GM10266 (cell line): ENCODE results near the gene FBXL19.

Source experiments
- DNase-seq: peaks from one replicate; pipeline ENCODE4 v3.0.0; 2012; ENCODE audit errors: extremely low spot score
- TF ChIP-seq, protein P1 (sequence below): IDR thresholded peaks from 2 replicates; pipeline ENCODE4 v1.5.1; 2012; ENCODE audit warnings: mild to moderate bottlenecking, low read depth; ENCODE audit not compliant: control insufficient read depth, insufficient read depth; ENCODE audit errors: missing control alignments

FBXL19 gene

DNA sequence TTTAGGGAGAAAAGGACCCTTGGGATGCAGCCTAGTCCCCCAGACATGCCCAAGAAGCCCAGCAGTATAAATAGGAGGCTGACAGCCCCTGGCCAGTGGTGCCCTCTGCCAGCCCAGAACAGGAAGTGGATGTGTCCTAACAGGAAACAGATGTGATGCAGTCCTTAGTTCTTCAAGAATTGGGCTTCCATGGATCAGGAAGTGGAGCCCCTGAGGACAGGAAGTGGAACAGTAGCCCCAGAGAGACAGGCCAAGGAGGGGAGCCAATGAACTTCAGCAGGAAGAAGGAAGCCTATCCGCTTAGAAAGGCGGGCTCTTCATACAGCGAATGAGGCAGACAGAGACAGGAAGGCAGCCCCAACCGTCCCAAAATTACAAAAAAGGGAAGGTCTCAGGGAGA is 19.8 kb upstream of the FBXL19 start:
- TF ChIP-seq, protein P1, sequence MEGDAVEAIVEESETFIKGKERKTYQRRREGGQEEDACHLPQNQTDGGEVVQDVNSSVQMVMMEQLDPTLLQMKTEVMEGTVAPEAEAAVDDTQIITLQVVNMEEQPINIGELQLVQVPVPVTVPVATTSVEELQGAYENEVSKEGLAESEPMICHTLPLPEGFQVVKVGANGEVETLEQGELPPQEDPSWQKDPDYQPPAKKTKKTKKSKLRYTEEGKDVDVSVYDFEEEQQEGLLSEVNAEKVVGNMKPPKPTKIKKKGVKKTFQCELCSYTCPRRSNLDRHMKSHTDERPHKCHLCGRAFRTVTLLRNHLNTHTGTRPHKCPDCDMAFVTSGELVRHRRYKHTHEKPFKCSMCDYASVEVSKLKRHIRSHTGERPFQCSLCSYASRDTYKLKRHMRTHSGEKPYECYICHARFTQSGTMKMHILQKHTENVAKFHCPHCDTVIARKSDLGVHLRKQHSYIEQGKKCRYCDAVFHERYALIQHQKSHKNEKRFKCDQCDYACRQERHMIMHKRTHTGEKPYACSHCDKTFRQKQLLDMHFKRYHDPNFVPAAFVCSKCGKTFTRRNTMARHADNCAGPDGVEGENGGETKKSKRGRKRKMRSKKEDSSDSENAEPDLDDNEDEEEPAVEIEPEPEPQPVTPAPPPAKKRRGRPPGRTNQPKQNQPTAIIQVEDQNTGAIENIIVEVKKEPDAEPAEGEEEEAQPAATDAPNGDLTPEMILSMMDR, result no peak
- DNase-seq, result no peak

DNA sequence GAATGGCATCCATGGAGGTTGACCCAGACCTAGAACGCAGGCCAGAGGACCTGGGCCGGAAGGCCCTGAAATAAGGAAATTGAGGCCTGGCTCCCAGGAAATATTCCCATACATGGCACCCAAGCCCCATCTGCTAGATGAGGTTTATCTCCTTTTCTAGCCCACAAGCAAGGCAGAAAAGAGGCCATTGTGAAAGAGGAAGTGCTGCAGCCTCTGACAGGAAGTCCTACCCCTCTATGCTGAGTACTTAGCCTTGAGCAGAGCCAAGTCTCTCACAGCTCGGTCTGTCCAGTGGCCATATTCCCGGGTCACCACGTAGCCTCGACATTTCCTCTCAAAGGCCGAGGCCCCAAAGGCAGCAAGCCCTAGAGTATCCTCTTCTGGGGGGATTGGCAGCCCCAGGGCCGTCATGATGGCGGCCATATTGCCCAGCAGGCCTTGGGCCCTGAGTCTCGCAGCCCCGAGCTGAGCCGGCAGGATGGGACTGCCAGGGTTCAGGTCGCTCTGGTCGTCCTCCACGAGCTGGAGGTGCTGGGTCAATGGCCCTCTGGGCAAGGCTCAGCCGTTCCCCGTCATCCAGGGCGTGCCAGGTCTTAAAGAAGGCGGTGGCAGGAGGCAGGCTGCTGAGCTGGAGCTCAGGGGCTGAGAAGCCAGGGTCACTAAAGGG is 19.1 kb upstream of the FBXL19 start:
- no peak for DNase-seq
- TF ChIP-seq, protein P1, result no peak

- TF ChIP-seq, protein P1, result no peak
- DNase-seq, result no peak
Measured at GRCh38 chr16:30907064-30907463, 16.3 kb upstream of the FBXL19 start.

GRCh38 chr16:30910427-30911029 is 12.8 kb upstream of the FBXL19 start:
- TF ChIP-seq, protein P1, result no peak
- no peak for DNase-seq

DNA sequence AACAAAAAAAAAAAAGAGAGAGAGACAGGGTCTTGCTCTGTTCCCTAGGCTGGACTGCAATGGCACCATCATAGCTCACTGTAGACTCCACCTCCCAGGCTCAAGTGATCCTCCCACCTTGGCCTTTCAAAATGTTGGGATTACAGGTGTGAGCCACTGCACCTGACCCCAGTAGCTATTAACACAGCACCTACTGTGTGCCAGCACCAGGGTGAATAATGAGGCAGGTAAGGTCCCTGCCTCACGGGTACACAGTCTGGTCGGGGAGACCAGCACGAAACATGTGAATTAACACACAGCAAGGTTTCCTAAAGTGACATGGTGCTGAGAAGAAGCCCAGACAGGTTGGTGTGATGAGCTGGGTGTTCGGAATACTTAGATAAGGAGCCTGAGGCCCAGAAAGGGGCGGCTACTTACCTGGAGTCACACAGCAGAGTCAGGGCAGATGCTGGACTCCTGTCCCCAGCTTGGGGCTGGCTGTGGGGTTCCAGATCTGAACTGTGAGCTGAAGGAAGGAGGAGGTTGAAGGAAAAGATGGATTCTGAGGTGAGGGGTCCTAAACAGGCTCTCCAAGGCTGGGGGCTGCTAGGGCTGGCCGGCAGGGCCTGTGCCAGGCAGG is 10.5 kb upstream of the FBXL19 start:
- TF ChIP-seq, protein P1, result no peak
- DNase-seq, result no peak

DNA sequence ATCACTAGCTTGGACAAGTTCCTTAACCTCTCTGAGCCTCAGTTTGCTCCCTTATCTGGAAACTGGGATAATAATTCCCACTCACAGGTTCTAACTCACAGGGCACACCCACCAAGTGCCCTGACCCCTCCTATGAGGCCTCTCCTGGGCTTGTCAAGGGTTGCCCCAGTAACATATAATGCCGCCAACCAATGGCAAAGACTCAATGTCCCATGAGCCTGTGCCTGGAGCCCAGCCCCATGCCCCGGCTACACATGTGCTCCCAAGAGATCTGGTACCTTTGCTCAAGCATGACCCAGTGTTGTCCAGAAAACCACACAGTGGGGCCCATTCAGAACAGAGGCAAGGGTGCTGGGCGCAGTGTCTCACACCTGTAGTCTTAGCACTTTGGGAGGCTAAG is 8.5 kb upstream of the FBXL19 start:
- TF ChIP-seq, protein P1, result no peak
- DNase-seq, result no peak

GRCh38 chr16:30918614-30919013 is 4.8 kb upstream of the FBXL19 start:
- DNase-seq, result no peak
- TF ChIP-seq, protein P1, result no peak
